ENCODE data around the gene ATP2B2. TPM values are rescaled to one million over a fixed set of nuclear protein-coding genes. Genes with fewer than 3 reads are reported as not detected.

Gene ATP2B2
- total RNA-seq, 3 donors from 2014 or later, result 0.05 TPM; not detected in 2

GRCh38 chr3:10340046-10340445, 165.3 kb downstream of the ATP2B2 start:
- H3K4me3 Mint-ChIP-seq, result no peak overlapping the region
- ATAC-seq (no peak), DNase-seq (no peak)
- no peaks in the 10 kb centered on the region for H3K36me3 Mint-ChIP-seq (ENCODE audit: insufficient read depth)
- H3K27me3 Mint-ChIP-seq (ENCODE audit: low read depth), result peaks cover 4% of the 10 kb centered on the region
- H3K9me3 Mint-ChIP-seq, result no peaks in the 10 kb centered on the region
- peaks cover 1% of the 10 kb centered on the region for H3K4me1 Mint-ChIP-seq (ENCODE audit: low read depth)

- ATAC-seq (no peak), DNase-seq (no peak)
- no peaks in the 10 kb centered on the region for H3K9me3 Mint-ChIP-seq
- H3K4me1 Mint-ChIP-seq (ENCODE audit: low read depth), result peaks cover 4% of the 10 kb centered on the region
- no peak overlapping the region for H3K4me3 Mint-ChIP-seq
- no peaks in the 10 kb centered on the region for H3K36me3 Mint-ChIP-seq (ENCODE audit: insufficient read depth)
- H3K27me3 Mint-ChIP-seq (ENCODE audit: low read depth), result peaks cover 4% of the 10 kb centered on the region
These were observed 165.9 kb downstream of the ATP2B2 start for GRCh38 chr3:10339376-10339955.

GRCh38 chr3:10338591-10339353, 166.6 kb downstream of the ATP2B2 start:
- no peak for ATAC-seq
- H3K4me3 Mint-ChIP-seq, result no peak overlapping the region
- H3K36me3 Mint-ChIP-seq (ENCODE audit: insufficient read depth), result no peaks in the 10 kb centered on the region
- no peak for DNase-seq
- H3K9me3 Mint-ChIP-seq, result no peaks in the 10 kb centered on the region
- H3K27me3 Mint-ChIP-seq (ENCODE audit: low read depth), result peaks cover 2% of the 10 kb centered on the region
- peaks cover 4% of the 10 kb centered on the region for H3K4me1 Mint-ChIP-seq (ENCODE audit: low read depth)

- H3K9me3 Mint-ChIP-seq, result no peaks in the 10 kb centered on the region
- peaks cover 4% of the 10 kb centered on the region for H3K4me1 Mint-ChIP-seq (ENCODE audit: low read depth)
- ATAC-seq (no peak), DNase-seq (no peak)
- no peaks in the 10 kb centered on the region for H3K36me3 Mint-ChIP-seq (ENCODE audit: insufficient read depth)
- no peak overlapping the region for H3K4me3 Mint-ChIP-seq
- H3K27me3 Mint-ChIP-seq (ENCODE audit: low read depth), result no peaks in the 10 kb centered on the region
These were observed 167.3 kb downstream of the ATP2B2 start for GRCh38 chr3:10338164-10338470.

- Mint-ChIP-seq H3K9me3 (no peaks in the 10 kb centered on the region), H3K4me1 (ENCODE audit: low read depth) (peaks cover 4% of the 10 kb centered on the region), H3K36me3 (ENCODE audit: insufficient read depth) (no peaks in the 10 kb centered on the region), H3K27me3 (ENCODE audit: low read depth) (no peaks in the 10 kb centered on the region), H3K4me3 (no peak overlapping the region)
- ATAC-seq (no peak), DNase-seq (no peak)
These were observed 167.8 kb downstream of the ATP2B2 start for GRCh38 chr3:10337323-10338163.

- Mint-ChIP-seq H3K9me3 (no peaks in the 10 kb centered on the region), H3K36me3 (ENCODE audit: insufficient read depth) (no peaks in the 10 kb centered on the region), H3K27me3 (ENCODE audit: low read depth) (no peaks in the 10 kb centered on the region), H3K4me1 (ENCODE audit: low read depth) (peaks cover 4% of the 10 kb centered on the region), H3K4me3 (no peak overlapping the region)
- ATAC-seq, result no peak
- DNase-seq, result no peak
These were observed 168.6 kb downstream of the ATP2B2 start for GRCh38 chr3:10336761-10337160.

GRCh38 chr3:10335871-10336622, 169.3 kb downstream of the ATP2B2 start:
- no peaks in the 10 kb centered on the region for H3K36me3 Mint-ChIP-seq (ENCODE audit: insufficient read depth)
- H3K27me3 Mint-ChIP-seq (ENCODE audit: low read depth), result no peaks in the 10 kb centered on the region
- H3K4me1 Mint-ChIP-seq (ENCODE audit: low read depth), result peaks cover 4% of the 10 kb centered on the region
- no peaks in the 10 kb centered on the region for H3K9me3 Mint-ChIP-seq
- DNase-seq (no peak), ATAC-seq (no peak)
- no peak overlapping the region for H3K4me3 Mint-ChIP-seq

- no peaks in the 10 kb centered on the region for H3K9me3 Mint-ChIP-seq
- peaks cover 4% of the 10 kb centered on the region for H3K4me1 Mint-ChIP-seq (ENCODE audit: low read depth)
- no peak overlapping the region for H3K4me3 Mint-ChIP-seq
- DNase-seq, result no peak
- peaks cover under 1% of the 10 kb centered on the region for H3K27me3 Mint-ChIP-seq (ENCODE audit: low read depth)
- no peaks in the 10 kb centered on the region for H3K36me3 Mint-ChIP-seq (ENCODE audit: insufficient read depth)
- ATAC-seq, result no peak
These were observed 170.1 kb downstream of the ATP2B2 start for GRCh38 chr3:10335190-10335738.

GRCh38 chr3:10334459-10334858, 170.9 kb downstream of the ATP2B2 start:
- no peak overlapping the region for H3K4me3 Mint-ChIP-seq
- H3K4me1 Mint-ChIP-seq (ENCODE audit: low read depth), result peaks cover 4% of the 10 kb centered on the region
- DNase-seq (no peak), ATAC-seq (no peak)
- H3K27me3 Mint-ChIP-seq (ENCODE audit: low read depth), result peaks cover 7% of the 10 kb centered on the region
- no peaks in the 10 kb centered on the region for H3K9me3 Mint-ChIP-seq
- no peaks in the 10 kb centered on the region for H3K36me3 Mint-ChIP-seq (ENCODE audit: insufficient read depth)

- H3K27me3 Mint-ChIP-seq (ENCODE audit: low read depth), result peaks cover 11% of the 10 kb centered on the region
- DNase-seq (no peak), ATAC-seq (no peak)
- H3K9me3 Mint-ChIP-seq, result no peaks in the 10 kb centered on the region
- H3K36me3 Mint-ChIP-seq (ENCODE audit: insufficient read depth), result no peaks in the 10 kb centered on the region
- H3K4me1 Mint-ChIP-seq (ENCODE audit: low read depth), result peaks cover 4% of the 10 kb centered on the region
- H3K4me3 Mint-ChIP-seq, result no peak overlapping the region
These were observed 171.3 kb downstream of the ATP2B2 start for GRCh38 chr3:10334042-10334441.

- Mint-ChIP-seq H3K4me1 (ENCODE audit: low read depth) (peaks cover 4% of the 10 kb centered on the region), H3K4me3 (no peak overlapping the region), H3K27me3 (ENCODE audit: low read depth) (peaks cover 18% of the 10 kb centered on the region), H3K9me3 (no peaks in the 10 kb centered on the region), H3K36me3 (ENCODE audit: insufficient read depth) (no peaks in the 10 kb centered on the region)
- DNase-seq (no peak), ATAC-seq (no peak)
These were observed 172.1 kb downstream of the ATP2B2 start for GRCh38 chr3:10333349-10333650.

GRCh38 chr3:10332481-10333348, 172.7 kb downstream of the ATP2B2 start:
- H3K4me1 Mint-ChIP-seq (ENCODE audit: low read depth), result peaks cover 4% of the 10 kb centered on the region
- H3K36me3 Mint-ChIP-seq (ENCODE audit: insufficient read depth), result no peaks in the 10 kb centered on the region
- H3K9me3 Mint-ChIP-seq, result no peaks in the 10 kb centered on the region
- peaks cover 20% of the 10 kb centered on the region for H3K27me3 Mint-ChIP-seq (ENCODE audit: low read depth)
- DNase-seq (no peak), ATAC-seq (no peak)
- H3K4me3 Mint-ChIP-seq, result no peak overlapping the region

- ATAC-seq (no peak), DNase-seq (no peak)
- no peak overlapping the region for H3K4me3 Mint-ChIP-seq
- H3K27me3 Mint-ChIP-seq (ENCODE audit: low read depth), result peaks cover 23% of the 10 kb centered on the region
- peaks cover 4% of the 10 kb centered on the region for H3K4me1 Mint-ChIP-seq (ENCODE audit: low read depth)
- no peaks in the 10 kb centered on the region for H3K9me3 Mint-ChIP-seq
- H3K36me3 Mint-ChIP-seq (ENCODE audit: insufficient read depth), result no peaks in the 10 kb centered on the region
These were observed 174.1 kb downstream of the ATP2B2 start for GRCh38 chr3:10331320-10331719.

All from activated T-cell treated with anti-CD3 and anti-CD28 coated beads, Interleukin-2, amount 50 U/mL, for 4 hours (primary cell).